HepG2 (cell line): ENCODE results near the gene CDK15. TPM values are rescaled to one million over a fixed set of nuclear protein-coding genes. Genes with fewer than 3 reads are reported as not detected.

Source experiments
- HMGA1 ChIP-seq: sonication (generic); formaldehyde crosslinking; conservative IDR thresholded peaks from 2 replicates; pipeline ENCODE4 v1.4.0; 2020; ENCODE audit warnings: missing genetic modification reagents
- IRX3 ChIP-seq: sonication (generic); formaldehyde crosslinking; IDR thresholded peaks from 2 replicates; pipeline ENCODE4 v1.8.1; 2023; ENCODE audit warnings: mild to moderate bottlenecking, low read depth, missing genetic modification reagents, borderline replicate concordance
- MEIS2 ChIP-seq: sonication (generic); formaldehyde crosslinking; IDR thresholded peaks from 2 replicates; pipeline ENCODE4 v1.9.0; 2021; ENCODE audit warnings: mild to moderate bottlenecking, missing genetic modification reagents
- MIXL1 ChIP-seq: IDR thresholded peaks from 2 replicates; pipeline ENCODE4 v1.6.1; 2016
- MTA3 ChIP-seq: sonication (generic); formaldehyde crosslinking; IDR thresholded peaks from 2 replicates; pipeline ENCODE4 v1.4.0; 2020; ENCODE audit warnings: missing genetic modification reagents
- RFX3 ChIP-seq: IDR thresholded peaks from 2 replicates; pipeline ENCODE4 v1.6.1; 2016; ENCODE audit warnings: missing biosample characterization, missing genetic modification reagents
- ZNF12 ChIP-seq: sonication (generic); formaldehyde crosslinking; IDR thresholded peaks from 2 replicates; pipeline ENCODE4 v1.5.0; 2020; ENCODE audit warnings: missing genetic modification reagents
- ZNF329 ChIP-seq: sonication (generic); formaldehyde crosslinking; IDR thresholded peaks from 2 replicates; pipeline ENCODE4 v1.9.0; 2021; ENCODE audit warnings: low read depth, mild to moderate bottlenecking, missing genetic modification reagents
- ZNF33B ChIP-seq: sonication (generic); formaldehyde crosslinking; IDR thresholded peaks from 2 replicates; pipeline ENCODE4 v1.5.1; 2020; ENCODE audit warnings: mild to moderate bottlenecking, missing genetic modification reagents
- ZNF367 ChIP-seq: sonication (generic); formaldehyde crosslinking; IDR thresholded peaks from 2 replicates; pipeline ENCODE4 v1.4.0; 2020; ENCODE audit warnings: missing genetic modification reagents, borderline replicate concordance
- ZNF589 ChIP-seq: sonication (generic); formaldehyde crosslinking; conservative IDR thresholded peaks from 2 replicates; pipeline ENCODE4 v1.8.0; 2022; ENCODE audit warnings: mild to moderate bottlenecking, moderate library complexity, missing genetic modification reagents
- ZSCAN29 ChIP-seq: sonication (generic); formaldehyde crosslinking; conservative IDR thresholded peaks from 2 replicates; pipeline ENCODE4 v1.4.0; 2020; ENCODE audit warnings: mild to moderate bottlenecking, missing genetic modification reagents
- polyA plus RNA-seq, 8 experiments: library from polyadenylated mRNA; depleted of rRNA in 3 of 8; stranded (reverse) in 7 of 8; unstranded in 1 of 8; fragments of >200 nt; fragmentation: Illumina TruSeq in 4 of 8; extraction: Trizol in 4 of 8; gene quantifications; 2 replicates each; pipeline versions ENCODE4 v1.2.1 to v1.2.3, GENCODE V29; 2011 to 2016; ENCODE audit warnings: low read depth in 4 of 8, missing spikeins in 1 of 8, mixed read lengths in 1 of 8; ENCODE audit not compliant: insufficient read depth in 1 of 8
- total RNA-seq, 5 experiments: library from RNA; depleted of rRNA; stranded (reverse); fragments of >200 nt; fragmentation: Illumina TruSeq; extraction: Trizol; gene quantifications; 2 replicates each; pipeline ENCODE4 v1.2.3, GENCODE V29; 2016; ENCODE audit warnings: low read depth in 1 of 5
- TF ChIP-seq, protein P1 (sequence below): sonication (generic); formaldehyde crosslinking; IDR thresholded peaks from 2 replicates; pipeline ENCODE4 v1.4.0; 2020; ENCODE audit warnings: mild to moderate bottlenecking, missing genetic modification reagents, borderline replicate concordance
- TF ChIP-seq, protein P2 (sequence below): fragments of 450-650 bp; IDR thresholded peaks from 2 replicates; pipeline ENCODE4 v1.6.1; 2016
- TF ChIP-seq, protein P3 (sequence below): sonication (generic); formaldehyde crosslinking; IDR thresholded peaks from 2 replicates; pipeline ENCODE4 v1.8.0; 2022; ENCODE audit warnings: mild to moderate bottlenecking, missing genetic modification reagents, borderline replicate concordance
- TF ChIP-seq, protein P4 (sequence below): sonication (generic); formaldehyde crosslinking; IDR thresholded peaks from 2 replicates; pipeline ENCODE4 v1.8.0; 2022; ENCODE audit warnings: missing genetic modification reagents, mild to moderate bottlenecking, inconsistent platforms, borderline replicate concordance
- TF ChIP-seq, protein P5 (sequence below): sonication (generic); formaldehyde crosslinking; IDR thresholded peaks from 2 replicates; pipeline ENCODE4 v1.5.0; 2020; ENCODE audit warnings: missing genetic modification reagents, mild to moderate bottlenecking, borderline replicate concordance
- TF ChIP-seq, protein P6 (sequence below): sonication (generic); IDR thresholded peaks from 2 replicates; pipeline ENCODE4 v1.6.1; 2016; ENCODE audit warnings: low read depth, borderline replicate concordance

The CDK15 gene
- total and polyA plus RNA-seq, 2 of the 13 experiments (the other 11 are each of a cell fraction or from before 2014, with no cell fraction given) = not detected

DNA sequence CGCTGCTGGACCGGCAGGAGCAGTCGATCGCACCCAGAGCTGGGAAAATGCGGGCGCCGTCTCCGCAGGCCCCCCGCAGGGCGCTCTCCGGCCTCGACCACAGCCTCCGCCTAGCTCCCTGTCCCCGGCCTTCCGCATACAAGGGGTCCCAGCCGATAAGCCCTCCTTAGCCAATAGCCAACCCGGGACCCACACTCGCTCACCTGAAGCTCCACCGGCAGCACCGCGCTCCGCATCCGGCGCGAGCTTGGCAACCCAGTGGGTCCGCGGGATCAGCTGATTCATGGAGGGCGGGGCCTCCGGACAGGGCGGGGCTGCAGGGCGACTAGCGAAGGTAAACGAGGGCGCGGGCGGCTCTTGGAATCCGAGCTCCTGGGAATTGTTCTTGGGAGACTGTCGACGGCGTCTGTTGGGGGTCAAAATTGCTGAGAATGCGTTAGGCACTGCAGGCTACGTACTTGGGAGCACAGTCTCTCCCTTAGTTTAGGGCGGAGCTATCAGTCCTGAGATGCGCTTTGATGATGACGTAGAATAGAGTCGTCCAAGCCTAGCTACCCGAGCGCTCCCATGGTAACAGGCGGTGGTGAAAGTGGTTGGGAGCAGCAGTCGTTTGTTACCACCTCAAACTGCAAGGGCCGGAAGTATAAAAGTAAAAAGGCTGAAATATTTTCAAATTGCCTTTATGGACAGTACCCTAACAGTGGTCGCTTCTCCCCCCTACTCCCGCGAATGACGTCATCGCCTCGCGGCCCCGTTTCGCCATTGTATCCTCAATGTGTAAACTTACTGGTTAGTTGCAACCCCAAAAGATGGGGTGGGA is 25.5 kb upstream of the CDK15 start, which contains the start of gene ALS2 (continued):
- TF ChIP-seq, protein P1, sequence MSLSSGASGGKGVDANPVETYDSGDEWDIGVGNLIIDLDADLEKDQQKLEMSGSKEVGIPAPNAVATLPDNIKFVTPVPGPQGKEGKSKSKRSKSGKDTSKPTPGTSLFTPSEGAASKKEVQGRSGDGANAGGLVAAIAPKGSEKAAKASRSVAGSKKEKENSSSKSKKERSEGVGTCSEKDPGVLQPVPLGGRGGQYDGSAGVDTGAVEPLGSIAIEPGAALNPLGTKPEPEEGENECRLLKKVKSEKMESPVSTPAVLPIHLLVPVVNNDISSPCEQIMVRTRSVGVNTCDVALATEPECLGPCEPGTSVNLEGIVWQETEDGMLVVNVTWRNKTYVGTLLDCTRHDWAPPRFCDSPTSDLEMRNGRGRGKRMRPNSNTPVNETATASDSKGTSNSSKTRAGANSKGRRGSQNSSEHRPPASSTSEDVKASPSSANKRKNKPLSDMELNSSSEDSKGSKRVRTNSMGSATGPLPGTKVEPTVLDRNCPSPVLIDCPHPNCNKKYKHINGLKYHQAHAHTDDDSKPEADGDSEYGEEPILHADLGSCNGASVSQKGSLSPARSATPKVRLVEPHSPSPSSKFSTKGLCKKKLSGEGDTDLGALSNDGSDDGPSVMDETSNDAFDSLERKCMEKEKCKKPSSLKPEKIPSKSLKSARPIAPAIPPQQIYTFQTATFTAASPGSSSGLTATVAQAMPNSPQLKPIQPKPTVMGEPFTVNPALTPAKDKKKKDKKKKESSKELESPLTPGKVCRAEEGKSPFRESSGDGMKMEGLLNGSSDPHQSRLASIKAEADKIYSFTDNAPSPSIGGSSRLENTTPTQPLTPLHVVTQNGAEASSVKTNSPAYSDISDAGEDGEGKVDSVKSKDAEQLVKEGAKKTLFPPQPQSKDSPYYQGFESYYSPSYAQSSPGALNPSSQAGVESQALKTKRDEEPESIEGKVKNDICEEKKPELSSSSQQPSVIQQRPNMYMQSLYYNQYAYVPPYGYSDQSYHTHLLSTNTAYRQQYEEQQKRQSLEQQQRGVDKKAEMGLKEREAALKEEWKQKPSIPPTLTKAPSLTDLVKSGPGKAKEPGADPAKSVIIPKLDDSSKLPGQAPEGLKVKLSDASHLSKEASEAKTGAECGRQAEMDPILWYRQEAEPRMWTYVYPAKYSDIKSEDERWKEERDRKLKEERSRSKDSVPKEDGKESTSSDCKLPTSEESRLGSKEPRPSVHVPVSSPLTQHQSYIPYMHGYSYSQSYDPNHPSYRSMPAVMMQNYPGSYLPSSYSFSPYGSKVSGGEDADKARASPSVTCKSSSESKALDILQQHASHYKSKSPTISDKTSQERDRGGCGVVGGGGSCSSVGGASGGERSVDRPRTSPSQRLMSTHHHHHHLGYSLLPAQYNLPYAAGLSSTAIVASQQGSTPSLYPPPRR (CRISPR knock-in tag) = peak; percentile 65
- TF ChIP-seq, protein P2, sequence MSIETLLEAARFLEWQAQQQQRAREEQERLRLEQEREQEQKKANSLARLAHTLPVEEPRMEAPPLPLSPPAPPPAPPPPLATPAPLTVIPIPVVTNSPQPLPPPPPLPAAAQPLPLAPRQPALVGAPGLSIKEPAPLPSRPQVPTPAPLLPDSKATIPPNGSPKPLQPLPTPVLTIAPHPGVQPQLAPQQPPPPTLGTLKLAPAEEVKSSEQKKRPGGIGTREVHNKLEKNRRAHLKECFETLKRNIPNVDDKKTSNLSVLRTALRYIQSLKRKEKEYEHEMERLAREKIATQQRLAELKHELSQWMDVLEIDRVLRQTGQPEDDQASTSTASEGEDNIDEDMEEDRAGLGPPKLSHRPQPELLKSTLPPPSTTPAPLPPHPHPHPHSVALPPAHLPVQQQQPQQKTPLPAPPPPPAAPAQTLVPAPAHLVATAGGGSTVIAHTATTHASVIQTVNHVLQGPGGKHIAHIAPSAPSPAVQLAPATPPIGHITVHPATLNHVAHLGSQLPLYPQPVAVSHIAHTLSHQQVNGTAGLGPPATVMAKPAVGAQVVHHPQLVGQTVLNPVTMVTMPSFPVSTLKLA = peak; percentile 42
- no peak; the same call in 1 of the 2 replicates for TF ChIP-seq ZNF33B (CRISPR knock-in tag)
- TF ChIP-seq, protein P3, sequence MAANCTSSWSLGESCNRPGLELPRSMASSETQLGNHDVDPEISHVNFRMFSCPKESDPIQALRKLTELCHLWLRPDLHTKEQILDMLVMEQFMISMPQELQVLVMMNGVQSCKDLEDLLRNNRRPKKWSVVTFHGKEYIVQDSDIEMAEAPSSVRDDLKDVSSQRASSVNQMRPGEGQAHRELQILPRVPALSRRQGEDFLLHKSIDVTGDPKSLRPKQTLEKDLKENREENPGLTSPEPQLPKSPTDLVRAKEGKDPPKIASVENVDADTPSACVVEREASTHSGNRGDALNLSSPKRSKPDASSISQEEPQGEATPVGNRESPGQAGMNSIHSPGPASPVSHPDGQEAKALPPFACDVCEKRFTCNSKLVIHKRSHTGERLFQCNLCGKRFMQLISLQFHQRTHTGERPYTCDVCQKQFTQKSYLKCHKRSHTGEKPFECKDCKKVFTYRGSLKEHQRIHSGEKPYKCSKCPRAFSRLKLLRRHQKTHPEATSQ (CRISPR knock-in tag) = no peak
- no peak for TF ChIP-seq ZNF589 (CRISPR knock-in tag)
- TF ChIP-seq, protein P4, sequence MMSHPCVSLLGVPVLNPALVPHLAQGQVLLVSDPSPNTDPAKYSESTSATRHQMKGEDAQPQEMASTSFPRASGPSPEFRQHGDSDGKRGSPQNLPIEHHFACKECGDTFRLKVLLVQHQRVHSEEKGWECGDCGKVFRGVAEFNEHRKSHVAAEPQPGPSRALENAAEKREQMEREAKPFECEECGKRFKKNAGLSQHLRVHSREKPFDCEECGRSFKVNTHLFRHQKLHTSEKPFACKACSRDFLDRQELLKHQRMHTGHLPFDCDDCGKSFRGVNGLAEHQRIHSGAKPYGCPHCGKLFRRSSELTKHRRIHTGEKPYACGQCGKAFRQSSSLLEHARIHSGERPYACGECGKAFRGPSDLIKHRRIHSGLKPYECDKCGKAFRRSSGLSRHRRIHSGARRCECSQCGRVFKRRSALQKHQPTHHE (CRISPR knock-in tag) = peak; percentile 84; the same call in 1 of the 2 replicates
- TF ChIP-seq MEIS2 (CRISPR knock-in tag) = peak; percentile 40; the same call in 1 of the 2 replicates
- TF ChIP-seq RFX3 (CRISPR knock-in tag) = peak; percentile 94
- no peak for TF ChIP-seq MTA3 (CRISPR knock-in tag)
- no peak for TF ChIP-seq HMGA1 (CRISPR knock-in tag)
- TF ChIP-seq MIXL1 (CRISPR knock-in tag) = peak; percentile 42; the same call in 1 of the 2 replicates
- TF ChIP-seq, protein P5, sequence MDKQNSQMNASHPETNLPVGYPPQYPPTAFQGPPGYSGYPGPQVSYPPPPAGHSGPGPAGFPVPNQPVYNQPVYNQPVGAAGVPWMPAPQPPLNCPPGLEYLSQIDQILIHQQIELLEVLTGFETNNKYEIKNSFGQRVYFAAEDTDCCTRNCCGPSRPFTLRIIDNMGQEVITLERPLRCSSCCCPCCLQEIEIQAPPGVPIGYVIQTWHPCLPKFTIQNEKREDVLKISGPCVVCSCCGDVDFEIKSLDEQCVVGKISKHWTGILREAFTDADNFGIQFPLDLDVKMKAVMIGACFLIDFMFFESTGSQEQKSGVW (CRISPR knock-in tag) = no peak
- no peak for TF ChIP-seq ZNF329 (CRISPR knock-in tag)
- TF ChIP-seq ZSCAN29 (CRISPR knock-in tag) = peak; percentile 81
- TF ChIP-seq, protein P6, sequence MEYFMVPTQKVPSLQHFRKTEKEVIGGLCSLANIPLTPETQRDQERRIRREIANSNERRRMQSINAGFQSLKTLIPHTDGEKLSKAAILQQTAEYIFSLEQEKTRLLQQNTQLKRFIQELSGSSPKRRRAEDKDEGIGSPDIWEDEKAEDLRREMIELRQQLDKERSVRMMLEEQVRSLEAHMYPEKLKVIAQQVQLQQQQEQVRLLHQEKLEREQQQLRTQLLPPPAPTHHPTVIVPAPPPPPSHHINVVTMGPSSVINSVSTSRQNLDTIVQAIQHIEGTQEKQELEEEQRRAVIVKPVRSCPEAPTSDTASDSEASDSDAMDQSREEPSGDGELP = peak; percentile 100
- no peak for TF ChIP-seq ZNF367
- 0 out of 2 replicates have a peak, but pooled peaks have one; percentile 12 for TF ChIP-seq ZNF12
- TF ChIP-seq IRX3 (CRISPR knock-in tag) = no peak
